GM23338 (cell line): ENCODE data around the gene EFCAB8.

Source experiments
- CTCF ChIP-seq, 2 experiments: fragments of 200-600 bp in 1 of 2; sonication (generic) in 1 of 2; conservative IDR thresholded peaks; 2 replicates each; pipeline versions ENCODE4 v1.5.1 to v1.6.1; 2016 to 2017; ENCODE audit warnings: antibody characterized with exemption in 2 of 2, low read depth in 2 of 2, mild to moderate bottlenecking in 2 of 2, moderate library complexity in 1 of 2
- EZH2 ChIP-seq: fragments of 200-600 bp; sonication (generic); IDR thresholded peaks from one replicate; pipeline ENCODE4 v1.8.0; 2017; ENCODE audit warnings: antibody characterized with exemption, mild to moderate bottlenecking, low read depth; ENCODE audit not compliant: unreplicated experiment
- JUNB ChIP-seq: IDR thresholded peaks from one replicate; pipeline ENCODE4 v1.6.1; 2016; ENCODE audit warnings: antibody characterized with exemption; ENCODE audit not compliant: unreplicated experiment
- POLR2AphosphoS5 ChIP-seq: IDR thresholded peaks from 2 replicates; pipeline ENCODE4 v1.6.1; 2016; ENCODE audit warnings: antibody characterized with exemption, low read depth
- ZNF462 ChIP-seq: fragments of 250-450 bp; sonication (Bioruptor Pico); IDR thresholded peaks from 2 replicates; pipeline ENCODE4 v1.5.0; 2020; ENCODE audit warnings: mild to moderate bottlenecking, moderate library complexity

GRCh38 chr20:32984631-32985354, 126.1 kb downstream of the EFCAB8 start:
- TF ChIP-seq CTCF (conservative IDR thresholded peaks at IDR 0.05; ENCODE audit: low read depth in 2 of 2) (no peak), EZH2 (no peak), POLR2AphosphoS5 (no peak), JUNB (no peak), ZNF462 (CRISPR knock-in tag) (no peak)
